Measurements from ENCODE around the gene RNF13. TPM values are rescaled to one million over a fixed set of nuclear protein-coding genes. Genes with fewer than 3 reads are reported as not detected.

The RNF13 gene
- polyA plus RNA-seq, 2 donors: 23.7 to 31.3 TPM

- Histone ChIP-seq H3K9me3 (ENCODE audit: control insufficient read depth in 2 of 2, insufficient read depth in 1 of 2, low read depth in 1 of 2, low read length in 1 of 2) (no peaks in the 10 kb centered on the region), H3K36me3 (ENCODE audit: control insufficient read depth in 2 of 2, insufficient read depth in 2 of 2, low read length in 1 of 2) (no peaks in the 10 kb centered on the region), H3K4me3 (ENCODE audit: low read depth in 1 of 2, low read length in 2 of 2) (no peak overlapping the region), H3K27me3 (ENCODE audit: control insufficient read depth in 1 of 2, insufficient read depth in 2 of 2, low read length in 2 of 2) (no peaks in the 10 kb centered on the region), H3K4me1 (ENCODE audit: control insufficient read depth in 2 of 2, insufficient read depth in 2 of 2, low read length in 1 of 2) (no peaks in the 10 kb centered on the region), H3K27ac (ENCODE audit: low read depth in 2 of 2, low read length in 1 of 2) (no peak overlapping the region)
- WGBS, 2 donors: 57 to 74% methylated on average over 1 of the region's 1 CpG
Observed at GRCh38 chr3:149776170-149776569, 36.8 kb upstream of the RNF13 start.

DNA sequence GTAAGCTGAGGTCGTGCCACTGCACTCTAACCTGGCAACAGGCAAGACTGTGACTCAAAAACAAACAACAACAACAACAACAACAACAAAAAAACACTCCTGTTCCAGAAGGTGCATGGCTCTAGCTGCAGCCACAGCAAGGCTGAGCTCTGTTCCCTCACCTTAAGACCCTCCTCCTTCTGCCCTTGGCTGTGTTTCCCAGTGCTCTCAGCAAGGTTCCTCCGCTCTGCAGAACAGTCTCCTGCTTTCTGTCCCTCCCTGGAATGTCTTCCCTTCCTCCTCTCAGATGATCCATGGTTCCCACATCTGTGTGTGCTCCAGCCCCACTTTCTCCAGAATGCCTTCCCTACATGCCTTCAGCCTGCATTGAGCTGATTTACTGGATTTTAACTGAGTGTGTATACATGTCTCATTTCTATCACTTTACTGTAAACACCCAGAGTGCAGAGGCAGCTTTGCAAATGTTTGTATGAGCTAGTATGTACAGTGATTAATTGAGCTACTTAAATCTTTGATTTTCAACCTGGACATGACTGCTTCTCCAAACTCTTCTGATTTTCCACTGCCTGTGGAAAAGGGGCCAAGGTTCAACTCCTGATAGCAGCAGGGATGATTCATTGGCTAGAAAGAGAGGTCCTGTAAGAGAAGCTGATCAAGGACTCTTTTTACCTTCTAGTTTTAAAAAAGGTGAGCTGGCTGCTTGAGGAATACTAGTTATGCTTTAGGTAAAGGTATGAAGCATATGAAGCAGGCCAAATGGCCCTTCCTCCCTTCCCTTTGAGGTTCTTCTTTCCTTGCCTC is 35.4 kb upstream of the RNF13 start:
- 78 to 81% methylated on average over 2 of the region's 2 CpGs for WGBS, 2 donors
- no peak overlapping the region for H3K27ac ChIP-seq (ENCODE audit: low read depth in 2 of 2, low read length in 1 of 2)
- H3K36me3 ChIP-seq (ENCODE audit: control insufficient read depth in 2 of 2, insufficient read depth in 2 of 2, low read length in 1 of 2): no peaks in the 10 kb centered on the region
- H3K4me1 ChIP-seq (ENCODE audit: control insufficient read depth in 2 of 2, insufficient read depth in 2 of 2, low read length in 1 of 2): no peaks in the 10 kb centered on the region
- no peaks in the 10 kb centered on the region for H3K9me3 ChIP-seq (ENCODE audit: control insufficient read depth in 2 of 2, insufficient read depth in 1 of 2, low read depth in 1 of 2, low read length in 1 of 2)
- no peak overlapping the region for H3K4me3 ChIP-seq (ENCODE audit: low read depth in 1 of 2, low read length in 2 of 2)
- no peaks in the 10 kb centered on the region for H3K27me3 ChIP-seq (ENCODE audit: control insufficient read depth in 1 of 2, insufficient read depth in 2 of 2, low read length in 2 of 2)

DNA sequence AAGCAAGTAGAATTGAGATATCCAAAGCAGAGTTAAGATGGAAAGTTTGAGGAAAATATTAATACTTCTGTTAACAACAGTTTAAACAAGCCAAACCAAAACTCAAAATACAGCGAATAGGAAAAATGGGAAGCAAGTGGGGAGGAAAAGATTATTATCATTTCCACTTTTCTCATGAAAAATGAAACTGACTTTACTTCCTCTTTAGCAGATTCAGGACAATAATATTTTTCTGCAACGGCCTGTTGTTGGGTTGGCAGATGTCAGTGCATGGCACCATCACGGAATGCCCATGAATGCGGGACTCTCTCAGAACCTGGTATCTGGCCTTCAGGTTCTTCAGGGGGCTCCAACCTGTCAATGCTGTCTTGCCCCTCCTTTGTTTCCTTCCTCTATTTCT is 31.8 kb upstream of the RNF13 start:
- Histone ChIP-seq H3K27ac (ENCODE audit: low read depth in 2 of 2, low read length in 1 of 2) (no peak overlapping the region), H3K4me1 (ENCODE audit: control insufficient read depth in 2 of 2, insufficient read depth in 2 of 2, low read length in 1 of 2) (no peaks in the 10 kb centered on the region), H3K27me3 (ENCODE audit: control insufficient read depth in 1 of 2, insufficient read depth in 2 of 2, low read length in 2 of 2) (no peaks in the 10 kb centered on the region), H3K9me3 (ENCODE audit: control insufficient read depth in 2 of 2, insufficient read depth in 1 of 2, low read depth in 1 of 2, low read length in 1 of 2) (no peaks in the 10 kb centered on the region), H3K4me3 (ENCODE audit: low read depth in 1 of 2, low read length in 2 of 2) (no peak overlapping the region), H3K36me3 (ENCODE audit: control insufficient read depth in 2 of 2, insufficient read depth in 2 of 2, low read length in 1 of 2) (no peaks in the 10 kb centered on the region)
- 77 to 84% methylated on average over 4 of the region's 4 CpGs for WGBS, 2 donors

DNA sequence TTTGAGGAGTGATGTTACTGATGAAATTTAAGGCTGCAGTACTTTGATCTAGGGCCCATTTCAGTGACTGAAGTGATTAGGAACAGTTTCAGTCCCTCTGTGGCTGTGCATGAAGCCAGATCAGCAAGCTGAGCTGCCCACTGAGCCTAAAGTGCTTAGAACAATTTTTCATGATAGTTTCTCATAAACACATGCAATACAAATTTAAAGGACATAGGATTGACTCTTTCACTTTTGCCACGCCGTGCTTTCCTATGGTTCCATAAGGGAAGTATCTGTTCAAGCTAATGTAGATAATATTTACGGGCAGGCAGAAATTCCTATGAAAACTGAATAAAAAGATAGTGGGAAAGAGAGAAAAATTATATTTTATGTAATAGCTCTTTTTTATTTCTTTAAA is 31.3 kb upstream of the RNF13 start:
- no peaks in the 10 kb centered on the region for H3K36me3 ChIP-seq (ENCODE audit: control insufficient read depth in 2 of 2, insufficient read depth in 2 of 2, low read length in 1 of 2)
- no peak overlapping the region for H3K4me3 ChIP-seq (ENCODE audit: low read depth in 1 of 2, low read length in 2 of 2)
- whole genome bisulfite sequencing, 2 donors: 77 to 88% methylated on average over 3 of the region's 3 CpGs
- H3K27me3 ChIP-seq (ENCODE audit: control insufficient read depth in 1 of 2, insufficient read depth in 2 of 2, low read length in 2 of 2): no peaks in the 10 kb centered on the region
- H3K9me3 ChIP-seq (ENCODE audit: control insufficient read depth in 2 of 2, insufficient read depth in 1 of 2, low read depth in 1 of 2, low read length in 1 of 2): no peaks in the 10 kb centered on the region
- H3K4me1 ChIP-seq (ENCODE audit: control insufficient read depth in 2 of 2, insufficient read depth in 2 of 2, low read length in 1 of 2): no peaks in the 10 kb centered on the region
- H3K27ac ChIP-seq (ENCODE audit: low read depth in 2 of 2, low read length in 1 of 2): no peak overlapping the region

DNA sequence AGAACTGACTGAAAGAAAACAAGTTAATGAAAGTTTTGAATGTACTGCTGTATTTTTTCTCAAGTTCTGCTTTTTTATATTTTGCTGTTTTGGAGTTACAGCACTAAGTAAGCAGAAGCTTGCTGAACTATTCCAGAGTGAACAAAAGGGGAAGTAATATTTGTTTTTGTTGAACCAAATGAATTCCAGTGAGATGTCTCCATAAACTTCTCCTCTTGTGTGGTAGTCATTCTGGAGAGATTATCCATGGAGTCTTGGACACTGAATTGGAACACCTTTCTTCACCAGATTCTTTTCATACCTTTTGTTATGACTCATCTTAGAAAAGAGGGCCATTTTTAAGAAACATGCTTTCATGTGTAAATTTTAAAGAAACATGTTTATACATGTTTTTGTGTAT is 29.4 kb upstream of the RNF13 start:
- H3K27ac ChIP-seq (ENCODE audit: low read depth in 2 of 2, low read length in 1 of 2): no peak overlapping the region
- no peaks in the 10 kb centered on the region for H3K36me3 ChIP-seq (ENCODE audit: control insufficient read depth in 2 of 2, insufficient read depth in 2 of 2, low read length in 1 of 2)
- H3K27me3 ChIP-seq (ENCODE audit: control insufficient read depth in 1 of 2, insufficient read depth in 2 of 2, low read length in 2 of 2): no peaks in the 10 kb centered on the region
- H3K4me3 ChIP-seq (ENCODE audit: low read depth in 1 of 2, low read length in 2 of 2): no peak overlapping the region
- H3K4me1 ChIP-seq (ENCODE audit: control insufficient read depth in 2 of 2, insufficient read depth in 2 of 2, low read length in 1 of 2): no peaks in the 10 kb centered on the region
- no peaks in the 10 kb centered on the region for H3K9me3 ChIP-seq (ENCODE audit: control insufficient read depth in 2 of 2, insufficient read depth in 1 of 2, low read depth in 1 of 2, low read length in 1 of 2)

DNA sequence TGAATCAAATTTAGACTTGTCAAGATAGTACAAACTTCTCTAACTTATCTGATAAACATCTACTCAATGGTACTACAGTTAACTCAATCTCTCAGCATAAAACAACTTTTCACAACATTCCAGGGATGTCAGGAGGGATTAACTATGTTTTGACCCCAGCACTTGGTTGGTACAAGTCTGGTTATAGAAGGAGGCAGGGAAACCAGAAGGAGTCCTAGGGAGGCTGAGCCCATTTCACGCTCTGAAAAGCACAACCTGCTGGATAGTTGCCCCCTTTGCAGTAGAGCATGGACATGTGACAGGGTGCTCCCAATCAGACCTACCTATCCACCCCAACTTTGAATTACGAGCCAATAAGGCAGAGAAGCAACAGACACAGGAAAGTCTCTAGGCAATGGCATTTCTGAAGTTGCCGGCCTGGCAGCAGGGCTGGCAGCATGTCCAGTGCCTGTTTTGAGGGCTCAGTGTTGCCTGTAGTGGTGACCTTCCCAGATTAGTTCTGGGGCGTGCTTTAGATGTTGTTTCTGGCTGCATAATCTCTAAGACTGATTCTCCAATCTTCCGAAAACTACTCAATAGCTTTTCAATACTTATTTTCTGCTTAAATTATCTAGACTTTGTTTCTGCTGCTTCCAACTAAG is 28.8 kb upstream of the RNF13 start:
- WGBS, 2 donors: 83 to 84% methylated on average over 5 of the region's 5 CpGs
- H3K4me3 ChIP-seq (ENCODE audit: low read depth in 1 of 2, low read length in 2 of 2): no peak overlapping the region
- no peaks in the 10 kb centered on the region for H3K9me3 ChIP-seq (ENCODE audit: control insufficient read depth in 2 of 2, insufficient read depth in 1 of 2, low read depth in 1 of 2, low read length in 1 of 2)
- no peaks in the 10 kb centered on the region for H3K4me1 ChIP-seq (ENCODE audit: control insufficient read depth in 2 of 2, insufficient read depth in 2 of 2, low read length in 1 of 2)
- no peaks in the 10 kb centered on the region for H3K36me3 ChIP-seq (ENCODE audit: control insufficient read depth in 2 of 2, insufficient read depth in 2 of 2, low read length in 1 of 2)
- no peaks in the 10 kb centered on the region for H3K27me3 ChIP-seq (ENCODE audit: control insufficient read depth in 1 of 2, insufficient read depth in 2 of 2, low read length in 2 of 2)
- no peak overlapping the region for H3K27ac ChIP-seq (ENCODE audit: low read depth in 2 of 2, low read length in 1 of 2)

GRCh38 chr3:149790268-149790667 is 22.7 kb upstream of the RNF13 start:
- H3K27me3 ChIP-seq (ENCODE audit: control insufficient read depth in 1 of 2, insufficient read depth in 2 of 2, low read length in 2 of 2): no peaks in the 10 kb centered on the region
- no peaks in the 10 kb centered on the region for H3K36me3 ChIP-seq (ENCODE audit: control insufficient read depth in 2 of 2, insufficient read depth in 2 of 2, low read length in 1 of 2)
- H3K4me1 ChIP-seq (ENCODE audit: control insufficient read depth in 2 of 2, insufficient read depth in 2 of 2, low read length in 1 of 2): no peaks in the 10 kb centered on the region
- 68 to 72% methylated on average over 2 of the region's 2 CpGs for WGBS, 2 donors
- no peak overlapping the region for H3K4me3 ChIP-seq (ENCODE audit: low read depth in 1 of 2, low read length in 2 of 2)
- H3K9me3 ChIP-seq (ENCODE audit: control insufficient read depth in 2 of 2, insufficient read depth in 1 of 2, low read depth in 1 of 2, low read length in 1 of 2): no peaks in the 10 kb centered on the region
- no peak overlapping the region for H3K27ac ChIP-seq (ENCODE audit: low read depth in 2 of 2, low read length in 1 of 2)

GRCh38 chr3:149790698-149791097 is 22.3 kb upstream of the RNF13 start:
- no peaks in the 10 kb centered on the region for H3K9me3 ChIP-seq (ENCODE audit: control insufficient read depth in 2 of 2, insufficient read depth in 1 of 2, low read depth in 1 of 2, low read length in 1 of 2)
- no peak overlapping the region for H3K4me3 ChIP-seq (ENCODE audit: low read depth in 1 of 2, low read length in 2 of 2)
- H3K27me3 ChIP-seq (ENCODE audit: control insufficient read depth in 1 of 2, insufficient read depth in 2 of 2, low read length in 2 of 2): no peaks in the 10 kb centered on the region
- H3K4me1 ChIP-seq (ENCODE audit: control insufficient read depth in 2 of 2, insufficient read depth in 2 of 2, low read length in 1 of 2): no peaks in the 10 kb centered on the region
- WGBS, 2 donors: 69% methylated on average over 3 of the region's 3 CpGs
- H3K27ac ChIP-seq (ENCODE audit: low read depth in 2 of 2, low read length in 1 of 2): no peak overlapping the region
- no peaks in the 10 kb centered on the region for H3K36me3 ChIP-seq (ENCODE audit: control insufficient read depth in 2 of 2, insufficient read depth in 2 of 2, low read length in 1 of 2)

GRCh38 chr3:149792452-149793270 is 20.4 kb upstream of the RNF13 start, which contains the start of gene ANKUB1:
TSS of gene ANKUB1 (minus strand) at chr3:149792554. CDS start at chr3:149792366, 188 bp downstream.
- Histone ChIP-seq H3K4me3 (ENCODE audit: low read depth in 1 of 2, low read length in 2 of 2) (no peak within 1 kb of the TSS), H3K9me3 (ENCODE audit: control insufficient read depth in 2 of 2, insufficient read depth in 1 of 2, low read depth in 1 of 2, low read length in 1 of 2) (no peaks in the 10 kb centered on the region), H3K36me3 (ENCODE audit: control insufficient read depth in 2 of 2, insufficient read depth in 2 of 2, low read length in 1 of 2) (no peaks in the 10 kb centered on the region), H3K4me1 (ENCODE audit: control insufficient read depth in 2 of 2, insufficient read depth in 2 of 2, low read length in 1 of 2) (no peaks in the 10 kb centered on the region), H3K27ac (ENCODE audit: low read depth in 2 of 2, low read length in 1 of 2) (no peak within 1 kb of the TSS), H3K27me3 (ENCODE audit: control insufficient read depth in 1 of 2, insufficient read depth in 2 of 2, low read length in 2 of 2) (no peaks in the 10 kb centered on the region)
- WGBS, 2 donors: 77 to 82% methylated on average over 4 of the region's 4 CpGs

All from esophagus (tissue), 2 donors.